GM23338 (cell line): Measurements from ENCODE around the gene CLASRP.

Experiments
- CREB1 ChIP-seq: fragments of 250-450 bp; sonication (Bioruptor Pico); IDR thresholded peaks from 2 replicates; pipeline ENCODE4 v1.5.0; 2020; ENCODE audit warnings: low read depth, mild to moderate bottlenecking, moderate library complexity
- CTCF ChIP-seq, 2 experiments: fragments of 200-600 bp in 1 of 2; sonication (generic) in 1 of 2; conservative IDR thresholded peaks; 2 replicates each; pipeline versions ENCODE4 v1.5.1 to v1.6.1; 2016 to 2017; ENCODE audit warnings: antibody characterized with exemption in 2 of 2, low read depth in 2 of 2, mild to moderate bottlenecking in 2 of 2, moderate library complexity in 1 of 2
- EZH2 ChIP-seq: fragments of 200-600 bp; sonication (generic); IDR thresholded peaks from one replicate; pipeline ENCODE4 v1.8.0; 2017; ENCODE audit warnings: antibody characterized with exemption, mild to moderate bottlenecking, low read depth; ENCODE audit not compliant: unreplicated experiment
- EZH2phosphoT487 ChIP-seq: fragments of 200-600 bp; sonication (generic); IDR thresholded peaks from one replicate; pipeline ENCODE4 v1.8.1; 2018; ENCODE audit warnings: antibody characterized with exemption; ENCODE audit not compliant: unreplicated experiment
- POLR2AphosphoS5 ChIP-seq: IDR thresholded peaks from 2 replicates; pipeline ENCODE4 v1.6.1; 2016; ENCODE audit warnings: antibody characterized with exemption, low read depth
- ZNF331 ChIP-seq: fragments of 250-450 bp; sonication (Bioruptor Pico); IDR thresholded peaks from 2 replicates; pipeline ENCODE4 v1.5.0; 2020; ENCODE audit warnings: low read depth, mild to moderate bottlenecking, moderate library complexity

- TF ChIP-seq CTCF (conservative IDR thresholded peaks at IDR 0.05; ENCODE audit: low read depth in 2 of 2), result no peak
- no peak for TF ChIP-seq EZH2
- no peak for TF ChIP-seq EZH2phosphoT487
- no peak for TF ChIP-seq CREB1
- no peak for TF ChIP-seq POLR2AphosphoS5
- no peak for TF ChIP-seq ZNF331 (CRISPR knock-in tag)
These were observed 10.4 kb downstream of the CLASRP start for GRCh38 chr19:45049073-45049736.
